Measurements from ENCODE around the gene SYMPK.

Gene SYMPK

GRCh38 chr19:45798995-45799517 lies 63.9 kb downstream of the SYMPK start:
- TF ChIP-seq CTCF (IDR thresholded peaks at IDR 0.05) = peak; percentile 91
- peaks cover 0 to 3% of the 10 kb centered on the region in 2 experiments for H3K4me1 ChIP-seq (ENCODE audit: control insufficient read depth in 1 of 2, insufficient read depth in 1 of 2, low read depth in 1 of 2, low read length in 1 of 2)
- H3K27ac ChIP-seq = no peak overlapping the region
- H3K9me3 ChIP-seq = no peaks in the 10 kb centered on the region
- peaks cover 100% of the 10 kb centered on the region for H3K27me3 ChIP-seq
- H3K36me3 ChIP-seq = no peaks in the 10 kb centered on the region
- H3K4me3 ChIP-seq (ENCODE audit: low read depth in 1 of 2, low read length in 1 of 2) = no peak overlapping the region

- Histone ChIP-seq H3K27me3 (peaks cover 89% of the 10 kb centered on the region), H3K36me3 (no peaks in the 10 kb centered on the region), H3K4me3 (ENCODE audit: low read depth in 1 of 2, low read length in 1 of 2) (no peak overlapping the region), H3K4me1 (ENCODE audit: control insufficient read depth in 1 of 2, insufficient read depth in 1 of 2, low read depth in 1 of 2, low read length in 1 of 2) (peaks cover 21 to 36% of the 10 kb centered on the region in 2 experiments), H3K9me3 (no peaks in the 10 kb centered on the region), H3K27ac (no peak overlapping the region)
- no peak for TF ChIP-seq CTCF (IDR thresholded peaks at IDR 0.05)
These were observed 68.3 kb downstream of the SYMPK start for GRCh38 chr19:45794627-45795026.

- peaks cover 89% of the 10 kb centered on the region for H3K27me3 ChIP-seq
- H3K27ac ChIP-seq = no peak overlapping the region
- no peaks in the 10 kb centered on the region for H3K9me3 ChIP-seq
- peaks cover 21 to 33% of the 10 kb centered on the region in 2 experiments for H3K4me1 ChIP-seq (ENCODE audit: control insufficient read depth in 1 of 2, insufficient read depth in 1 of 2, low read depth in 1 of 2, low read length in 1 of 2)
- no peak for TF ChIP-seq CTCF (IDR thresholded peaks at IDR 0.05)
- H3K36me3 ChIP-seq = no peaks in the 10 kb centered on the region
- no peak overlapping the region for H3K4me3 ChIP-seq (ENCODE audit: low read depth in 1 of 2, low read length in 1 of 2)
These were observed 69.1 kb downstream of the SYMPK start for GRCh38 chr19:45793876-45794275.

GRCh38 chr19:45793178-45793564 lies 69.8 kb downstream of the SYMPK start:
- Histone ChIP-seq H3K27me3 (peaks cover 89% of the 10 kb centered on the region), H3K27ac (no peak overlapping the region), H3K4me1 (ENCODE audit: control insufficient read depth in 1 of 2, insufficient read depth in 1 of 2, low read depth in 1 of 2, low read length in 1 of 2) (peaks cover 21 to 33% of the 10 kb centered on the region in 2 experiments), H3K4me3 (ENCODE audit: low read depth in 1 of 2, low read length in 1 of 2) (peak overlapping the region; percentile 54 to 57), H3K36me3 (no peaks in the 10 kb centered on the region), H3K9me3 (no peaks in the 10 kb centered on the region)
- no peak for TF ChIP-seq CTCF (IDR thresholded peaks at IDR 0.05)

GRCh38 chr19:45792470-45793177 lies 70.3 kb downstream of the SYMPK start, which contains the start of gene DMWD:
TSS of gene DMWD (minus strand) at chr19:45792845. CDS start at chr19:45792756, 89 bp downstream.
- peaks cover 21 to 33% of the 10 kb centered on the region in 2 experiments for H3K4me1 ChIP-seq (ENCODE audit: control insufficient read depth in 1 of 2, insufficient read depth in 1 of 2, low read depth in 1 of 2, low read length in 1 of 2)
- H3K36me3 ChIP-seq = no peaks in the 10 kb centered on the region
- no peak for TF ChIP-seq CTCF (IDR thresholded peaks at IDR 0.05)
- peak within 1 kb of the TSS; percentile 54 to 57 for H3K4me3 ChIP-seq (ENCODE audit: low read depth in 1 of 2, low read length in 1 of 2)
- peak within 1 kb of the TSS; percentile 45 for H3K27ac ChIP-seq
- no peaks in the 10 kb centered on the region for H3K9me3 ChIP-seq
- H3K27me3 ChIP-seq = peaks cover 89% of the 10 kb centered on the region

Data from neutrophil (primary cell).